Mammary epithelial cell (primary cell): ENCODE data around the gene ARCN1.

ENCODE experiments used
- EZH2 ChIP-seq: IDR thresholded peaks from 2 replicates; pipeline ENCODE4 v1.6.1; 2012; ENCODE audit warnings: low read length, inconsistent platforms, borderline replicate concordance
- TF ChIP-seq, protein P1 (sequence below), 2 donors: IDR thresholded peaks in 1 of 2; conservative IDR thresholded peaks in 1 of 2; 2 replicates each; pipeline ENCODE4 v1.5.1; 2011 to 2012; ENCODE audit warnings: inconsistent platforms in 2 of 2, low read length in 2 of 2, mild to moderate bottlenecking in 2 of 2, control low read depth in 1 of 2, low read depth in 1 of 2; ENCODE audit not compliant: insufficient read depth in 1 of 2; ENCODE audit errors: extremely low read depth in 1 of 2

DNA sequence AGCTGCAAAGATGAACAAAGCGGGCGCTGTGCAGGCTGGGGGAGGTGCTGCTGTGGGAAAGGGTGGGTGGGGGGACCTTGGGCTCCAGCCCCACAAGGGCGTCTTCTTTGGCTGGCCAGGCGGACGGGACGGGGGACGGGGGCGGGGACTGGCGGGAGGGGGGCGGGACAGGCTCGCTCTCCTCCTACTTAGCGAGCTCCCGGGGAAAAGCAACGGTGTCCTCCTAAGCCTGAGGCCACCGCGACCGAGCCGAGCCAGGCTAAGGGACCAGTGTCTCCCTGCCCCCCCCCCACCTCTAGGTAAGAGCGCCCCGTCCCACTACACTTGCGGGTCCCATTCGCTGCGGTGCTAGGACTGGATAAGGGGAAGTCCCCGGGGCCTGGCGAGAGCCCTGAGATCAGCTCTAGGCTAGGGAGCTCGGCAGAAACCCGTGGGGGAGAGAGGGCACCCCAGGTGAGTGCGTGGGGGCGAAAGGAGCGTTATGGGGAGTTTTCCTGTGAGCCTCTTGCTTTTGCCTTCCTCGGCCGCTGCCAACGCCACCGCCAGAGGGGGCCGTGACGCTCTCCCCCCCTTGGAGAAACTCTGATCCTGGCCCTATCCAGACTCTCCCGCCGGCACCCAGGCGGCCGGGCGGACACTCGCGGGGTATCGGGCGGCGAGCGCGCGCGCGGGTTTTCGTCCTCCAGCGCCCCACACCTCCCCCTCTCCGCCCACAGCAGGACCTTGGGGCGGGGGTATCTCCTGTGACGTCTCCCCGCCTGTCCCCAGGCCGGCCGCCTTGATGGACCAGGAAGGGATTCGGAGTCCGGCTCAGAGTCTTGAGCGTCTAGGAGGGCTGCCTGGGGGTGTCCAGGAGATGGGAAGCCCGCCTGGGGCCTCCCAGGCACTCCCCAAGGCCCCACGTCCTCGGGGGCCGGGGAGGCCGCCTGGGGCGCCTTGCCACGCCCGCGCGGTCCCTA is 35.5 kb downstream of the ARCN1 start, which contains the start of gene PHLDB1:
- TF ChIP-seq EZH2: no peak
- TF ChIP-seq, protein P1, sequence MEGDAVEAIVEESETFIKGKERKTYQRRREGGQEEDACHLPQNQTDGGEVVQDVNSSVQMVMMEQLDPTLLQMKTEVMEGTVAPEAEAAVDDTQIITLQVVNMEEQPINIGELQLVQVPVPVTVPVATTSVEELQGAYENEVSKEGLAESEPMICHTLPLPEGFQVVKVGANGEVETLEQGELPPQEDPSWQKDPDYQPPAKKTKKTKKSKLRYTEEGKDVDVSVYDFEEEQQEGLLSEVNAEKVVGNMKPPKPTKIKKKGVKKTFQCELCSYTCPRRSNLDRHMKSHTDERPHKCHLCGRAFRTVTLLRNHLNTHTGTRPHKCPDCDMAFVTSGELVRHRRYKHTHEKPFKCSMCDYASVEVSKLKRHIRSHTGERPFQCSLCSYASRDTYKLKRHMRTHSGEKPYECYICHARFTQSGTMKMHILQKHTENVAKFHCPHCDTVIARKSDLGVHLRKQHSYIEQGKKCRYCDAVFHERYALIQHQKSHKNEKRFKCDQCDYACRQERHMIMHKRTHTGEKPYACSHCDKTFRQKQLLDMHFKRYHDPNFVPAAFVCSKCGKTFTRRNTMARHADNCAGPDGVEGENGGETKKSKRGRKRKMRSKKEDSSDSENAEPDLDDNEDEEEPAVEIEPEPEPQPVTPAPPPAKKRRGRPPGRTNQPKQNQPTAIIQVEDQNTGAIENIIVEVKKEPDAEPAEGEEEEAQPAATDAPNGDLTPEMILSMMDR (conservative IDR thresholded peaks at IDR 0.05 in 1 of 2, IDR thresholded peaks at IDR 0.05 in 1 of 2; ENCODE audit: extremely low read depth in 1 of 2, insufficient read depth in 1 of 2, low read depth in 1 of 2, low read length in 2 of 2): peak; percentile 28 to 69
